GM23338 (cell line): Measurements from ENCODE around the gene SCAPER. TPM values are rescaled to one million over a fixed set of nuclear protein-coding genes. Genes with fewer than 3 reads are reported as not detected.
"Not testable (repeated sequence)": the region's sequence is repeated elsewhere in the genome, so short reads cannot be mapped to it uniquely, and the experiment has no call there.

Source experiments
- ATAC-seq: fragments of 200-7000 bp; cut with Tn5 transposase; 3 replicates; pipeline ENCODE4 v1.9.1; 2020
- DNase-seq: peaks from one replicate; pipeline ENCODE4 v3.0.0-alpha.2; 2015; ENCODE audit warnings: low spot score
- H2AFZ ChIP-seq: fragments of 200-600 bp; sonication (generic); 2 replicates; pipeline ENCODE4 v1.8.0; 2016; ENCODE audit warnings: antibody characterized with exemption, mild to moderate bottlenecking, moderate library complexity
- H3F3A ChIP-seq: fragments of 200-600 bp; sonication (generic); replicated peaks from 2 replicates; pipeline ENCODE4 v1.8.0; 2017; ENCODE audit warnings: antibody characterized with exemption, mixed run types, low read depth
- H3K27ac ChIP-seq: fragments of 200-600 bp; sonication (generic); 2 replicates; pipeline ENCODE4 v1.6.1; 2016; ENCODE audit warnings: low read depth
- H3K27me3 ChIP-seq: fragments of 200-600 bp; sonication (generic); 2 replicates; pipeline ENCODE4 v1.8.0; 2016; ENCODE audit warnings: mild to moderate bottlenecking, mixed run types, moderate library complexity; ENCODE audit not compliant: insufficient read depth
- H3K36me3 ChIP-seq: fragments of 200-600 bp; sonication (generic); 2 replicates; pipeline ENCODE4 v1.8.0; 2016; ENCODE audit warnings: mild to moderate bottlenecking; ENCODE audit not compliant: insufficient read depth
- H3K4me1 ChIP-seq: fragments of 200-600 bp; sonication (generic); 2 replicates; pipeline ENCODE4 v1.8.0; 2016; ENCODE audit warnings: mild to moderate bottlenecking, moderate library complexity; ENCODE audit not compliant: insufficient read depth
- H3K4me2 ChIP-seq: fragments of 200-600 bp; sonication (generic); 2 replicates; pipeline ENCODE4 v1.7.1; 2017; ENCODE audit warnings: mixed run types
- H3K4me3 ChIP-seq: fragments of 200-600 bp; sonication (generic); 2 replicates; pipeline ENCODE4 v1.6.1; 2016; ENCODE audit warnings: mixed run types
- H3K79me2 ChIP-seq: fragments of 200-600 bp; sonication (generic); replicated peaks from 2 replicates; pipeline ENCODE4 v1.8.0; 2017; ENCODE audit warnings: mild to moderate bottlenecking; ENCODE audit not compliant: insufficient read depth
- H3K9me2 ChIP-seq: fragments of 200-600 bp; sonication (generic); 2 replicates; pipeline ENCODE4 v1.8.0; 2017; ENCODE audit not compliant: insufficient read depth
- H4K20me1 ChIP-seq: fragments of 200-600 bp; sonication (generic); replicated peaks from 2 replicates; pipeline ENCODE4 v1.8.0; 2017; ENCODE audit warnings: mild to moderate bottlenecking; ENCODE audit not compliant: insufficient read depth
- H3K27ac Mint-ChIP-seq: 2 replicates; pipeline ENCODE4 v1.8.0; 2020; ENCODE audit warnings: inconsistent platforms, mild to moderate bottlenecking, moderate library complexity, mixed read lengths
- H3K27me3 Mint-ChIP-seq: 3 replicates; pipeline ENCODE4 v1.8.0; 2022; ENCODE audit warnings: low read depth, mild to moderate bottlenecking, moderate library complexity, mixed read lengths, inconsistent platforms; ENCODE audit not compliant: insufficient read depth, poor library complexity
- H3K36me3 Mint-ChIP-seq: 3 replicates; pipeline ENCODE4 v1.8.0; 2021; ENCODE audit warnings: low read depth, mild to moderate bottlenecking, inconsistent platforms, moderate library complexity, mixed read lengths
- H3K4me1 Mint-ChIP-seq: 3 replicates; pipeline ENCODE4 v1.8.0; 2020; ENCODE audit warnings: mild to moderate bottlenecking, inconsistent platforms, mixed read lengths
- H3K4me3 Mint-ChIP-seq: 3 replicates; pipeline ENCODE4 v1.8.0; 2021; ENCODE audit warnings: moderate library complexity, mild to moderate bottlenecking, inconsistent platforms, mixed read lengths
- H3K9me3 Mint-ChIP-seq: 3 replicates; pipeline ENCODE4 v1.8.0; 2020; ENCODE audit warnings: moderate library complexity, mild to moderate bottlenecking, inconsistent platforms, mixed read lengths
- EZH2 ChIP-seq: fragments of 200-600 bp; sonication (generic); IDR thresholded peaks from one replicate; pipeline ENCODE4 v1.8.0; 2017; ENCODE audit warnings: antibody characterized with exemption, mild to moderate bottlenecking, low read depth; ENCODE audit not compliant: unreplicated experiment
- STAT1 ChIP-seq: IDR thresholded peaks from one replicate; pipeline ENCODE4 v1.6.1; 2016; ENCODE audit warnings: antibody characterized with exemption; ENCODE audit not compliant: unreplicated experiment
- ZNF462 ChIP-seq: fragments of 250-450 bp; sonication (Bioruptor Pico); IDR thresholded peaks from 2 replicates; pipeline ENCODE4 v1.5.0; 2020; ENCODE audit warnings: mild to moderate bottlenecking, moderate library complexity
- polyA plus RNA-seq: library from polyadenylated mRNA; unstranded; fragments of >200 nt; fragmentation: Nextera tagmentation; extraction: Ambion mirVana; gene quantifications from 2 replicates; pipeline ENCODE4 v1.2.1, GENCODE V29; 2016
- total RNA-seq: library from RNA; depleted of rRNA; stranded (reverse); fragments of >200 nt; shearing (Covaris generic); gene quantifications from 2 replicates; pipeline ENCODE4 v1.2.3, GENCODE V29; 2014

SCAPER gene
- total and polyA plus RNA-seq, 2 experiments from 2014 or later = 9.1 to 17.6 TPM

GRCh38 chr15:76320012-76320411, 585.1 kb downstream of the SCAPER start (continued):
- TF ChIP-seq ZNF462 = no peak

GRCh38 chr15:76313731-76314130, 591.4 kb downstream of the SCAPER start:
- H3F3A ChIP-seq = no peaks in the 10 kb centered on the region
- H3K4me1 ChIP-seq = peaks cover 10% of the 10 kb centered on the region
- peaks cover 3% of the 10 kb centered on the region; the same call in 1 of the 2 replicates for H4K20me1 ChIP-seq
- H3K9me2 ChIP-seq = no peaks in the 10 kb centered on the region
- no peak overlapping the region for H3K4me3 ChIP-seq
- DNase-seq = no peak
- no peak overlapping the region for H2AFZ ChIP-seq
- H3K4me2 ChIP-seq = no peak overlapping the region
- H3K79me2 ChIP-seq = peaks cover 14% of the 10 kb centered on the region
- H3K36me3 ChIP-seq = no peaks in the 10 kb centered on the region
- Mint-ChIP-seq H3K4me1 (peaks cover 11% of the 10 kb centered on the region; the same call in 2 of the 3 replicates), H3K27ac (no peak overlapping the region), H3K4me3 (no peak overlapping the region), H3K36me3 (no peaks in the 10 kb centered on the region), H3K27me3 (peaks cover 12% of the 10 kb centered on the region), H3K9me3 (peaks cover 7% of the 10 kb centered on the region; the same call in 2 of the 3 replicates)
- no peak overlapping the region for H3K27ac ChIP-seq
- H3K27me3 ChIP-seq = peaks cover 11% of the 10 kb centered on the region; the same call in 1 of the 2 replicates
- TF ChIP-seq EZH2 (no peak), STAT1 (no peak)
- ATAC-seq = no peak

- H3F3A ChIP-seq, H3K9me2 ChIP-seq, H3K9me3 Mint-ChIP-seq, H3K27ac Mint-ChIP-seq, H3K36me3 ChIP-seq, H3K4me2 ChIP-seq, ATAC-seq, H4K20me1 ChIP-seq, DNase-seq, H3K4me3 Mint-ChIP-seq, H3K27ac ChIP-seq, H3K36me3 Mint-ChIP-seq, H2AFZ ChIP-seq, H3K4me3 ChIP-seq: not testable (repeated sequence)
- Histone ChIP-seq H3K79me2 (peaks cover 19% of the 10 kb centered on the region), H3K27me3 (peaks cover 11% of the 10 kb centered on the region; the same call in 1 of the 2 replicates), H3K4me1 (peaks cover 10% of the 10 kb centered on the region)
- Mint-ChIP-seq H3K27me3 (peaks cover 12% of the 10 kb centered on the region), H3K4me1 (peaks cover 11% of the 10 kb centered on the region; the same call in 2 of the 3 replicates)
Observed at GRCh38 chr15:76313175-76313567, 592.0 kb downstream of the SCAPER start.
